CD14-positive monocyte (primary cell): Measurements from ENCODE around the gene ARVCF. TPM values are rescaled to one million over a fixed set of nuclear protein-coding genes. Genes with fewer than 3 reads are reported as not detected.

Experiments
- DNase-seq, 3 donors: peaks; one replicate each; pipeline ENCODE4 v3.0.0-alpha.2; 2011 to 2022
- H2AFZ ChIP-seq: 2 replicates; pipeline ENCODE4 v1.6.0; 2012; ENCODE audit warnings: mild to moderate bottlenecking, low read depth, low read length, inconsistent platforms; ENCODE audit not compliant: insufficient read depth, poor library complexity, severe bottlenecking
- H3K27ac ChIP-seq, 2 donors: 1 replicate in 1 of 2; 2 replicates in 1 of 2; pipeline ENCODE4 v1.5.1; 2012 to 2013; ENCODE audit warnings: low read length in 2 of 2, control low read depth in 1 of 2, inconsistent platforms in 1 of 2, low read depth in 1 of 2, mild to moderate bottlenecking in 1 of 2
- H3K27me3 ChIP-seq, 2 donors: one replicate each; pipeline versions ENCODE4 v1.6.0 to v1.6.1; 2011 to 2013; ENCODE audit warnings: low read length in 2 of 2; ENCODE audit not compliant: control insufficient read depth in 2 of 2, insufficient read depth in 2 of 2
- H3K36me3 ChIP-seq, 2 donors: replicated peaks in 1 of 2; 1 replicate in 1 of 2; 2 replicates in 1 of 2; pipeline versions ENCODE4 v1.5.1 to v1.6.1; 2012 to 2013; ENCODE audit warnings: low read length in 2 of 2, control low read depth in 1 of 2, inconsistent platforms in 1 of 2, mild to moderate bottlenecking in 1 of 2; ENCODE audit not compliant: insufficient read depth in 2 of 2, control insufficient read depth in 1 of 2
- H3K4me1 ChIP-seq, 2 donors: 1 replicate in 1 of 2; 2 replicates in 1 of 2; pipeline versions ENCODE4 v1.5.1 to v1.6.1; 2012 to 2013; ENCODE audit warnings: low read length in 2 of 2, control low read depth in 1 of 2, inconsistent platforms in 1 of 2, mild to moderate bottlenecking in 1 of 2, moderate library complexity in 1 of 2; ENCODE audit not compliant: insufficient read depth in 2 of 2, control insufficient read depth in 1 of 2
- H3K4me2 ChIP-seq: replicated peaks from 2 replicates; pipeline ENCODE3; 2012; ENCODE audit warnings: low read length, moderate library complexity, mild to moderate bottlenecking; ENCODE audit not compliant: poor library complexity, severe bottlenecking; ENCODE audit errors: extremely low read depth
- H3K4me3 ChIP-seq, 3 experiments: fragments of 200-600 bp in 1 of 3; sonication (generic) in 1 of 3; replicated peaks in 1 of 3; 1 replicate in 2 of 3; 2 replicates in 1 of 3; pipeline ENCODE4 v1.5.1; 2011 to 2013; ENCODE audit warnings: low read length in 3 of 3, mild to moderate bottlenecking in 3 of 3, control low read depth in 2 of 3, low read depth in 2 of 3, inconsistent platforms in 1 of 3, moderate library complexity in 1 of 3
- H3K79me2 ChIP-seq: 2 replicates; pipeline ENCODE4 v1.6.0; 2012; ENCODE audit warnings: mild to moderate bottlenecking, control low read depth, inconsistent platforms, low read length, moderate library complexity; ENCODE audit not compliant: insufficient read depth
- H3K9ac ChIP-seq: 2 replicates; pipeline ENCODE4 v1.6.0; 2017; ENCODE audit warnings: low read length, mild to moderate bottlenecking; ENCODE audit not compliant: insufficient read depth, poor library complexity, severe bottlenecking
- H3K9me3 ChIP-seq, 2 donors: replicated peaks in 1 of 2; 1 replicate in 1 of 2; 2 replicates in 1 of 2; pipeline versions ENCODE4 v1.5.1 to v1.6.1; 2012 to 2013; ENCODE audit warnings: low read length in 2 of 2, control low read depth in 1 of 2; ENCODE audit not compliant: control insufficient read depth in 1 of 2, insufficient read depth in 1 of 2
- H4K20me1 ChIP-seq: 2 replicates; pipeline ENCODE4 v1.6.0; 2012; ENCODE audit warnings: mild to moderate bottlenecking, low read length, control low read depth, moderate library complexity; ENCODE audit not compliant: insufficient read depth
- H3K27ac Mint-ChIP-seq, 7 donors: one replicate each; pipeline ENCODE4 v1.8.0; 2020; ENCODE audit warnings: mild to moderate bottlenecking in 7 of 7, mixed read lengths in 7 of 7, moderate library complexity in 6 of 7, inconsistent platforms in 2 of 7
- H3K27me3 Mint-ChIP-seq, 3 donors: one replicate each; pipeline ENCODE4 v1.8.0; 2021 to 2022; ENCODE audit warnings: low read depth in 3 of 3, mild to moderate bottlenecking in 3 of 3, mixed read lengths in 3 of 3, moderate library complexity in 3 of 3, inconsistent platforms in 1 of 3
- H3K36me3 Mint-ChIP-seq, 2 donors: one replicate each; pipeline ENCODE4 v1.8.0; 2020; ENCODE audit warnings: mixed read lengths in 2 of 2, inconsistent platforms in 1 of 2, mild to moderate bottlenecking in 1 of 2
- H3K4me1 Mint-ChIP-seq: one replicate; pipeline ENCODE4 v1.8.0; 2020; ENCODE audit warnings: mild to moderate bottlenecking, mixed read lengths
- H3K4me3 Mint-ChIP-seq, 2 donors: one replicate each; pipeline ENCODE4 v1.8.0; 2020; ENCODE audit warnings: mild to moderate bottlenecking in 2 of 2, mixed read lengths in 2 of 2, moderate library complexity in 1 of 2
- H3K9me3 Mint-ChIP-seq, 7 donors: one replicate each; pipeline ENCODE4 v1.8.0; 2020 to 2022; ENCODE audit warnings: mixed read lengths in 7 of 7, mild to moderate bottlenecking in 6 of 7, moderate library complexity in 6 of 7, inconsistent platforms in 2 of 7
- CTCF ChIP-seq: fragments of 200-600 bp; IDR thresholded peaks from one replicate; pipeline ENCODE4 v1.8.0; 2022; ENCODE audit warnings: antibody characterized with exemption, mild to moderate bottlenecking
- WGBS: methylation state at CpG from one replicate; pipeline ENCODE4 v1.1.5; 2013; ENCODE audit warnings: missing lambda C conversion rate; ENCODE audit not compliant: insufficient coverage; 5-methylcytosine and 5-hydroxymethylcytosine counted together
- intact Hi-C, 2 donors: fragments of 100-400 bp; cut with micrococcal nuclease; formaldehyde crosslinking; loops; one replicate each; pipeline versions ENCODE4 v1.15.0 to v1.15.1; 2023
- polyA plus RNA-seq, 3 donors: library from polyadenylated mRNA; depleted of rRNA in 1 of 3; unstranded in 2 of 3; stranded (reverse) in 1 of 3; fragments of 300-500 nt in 2 of 3; fragments of >200 nt in 1 of 3; fragmentation: Illumina TruSeq in 2 of 3; gene quantifications; 1 replicate in 2 of 3; 2 replicates in 1 of 3; pipeline ENCODE4 v1.2.3, GENCODE V29; 2012 to 2021

ARVCF gene
- polyA plus RNA-seq, 3 donors: 0.31 to 2.6 (median 0.44) TPM

GRCh38 chr22:19990188-19990587, 26.4 kb downstream of the ARVCF start:
- intact Hi-C loops: no loop called here
- Mint-ChIP-seq H3K36me3 (no peaks in the 10 kb centered on the region), H3K4me1 (peaks cover 4% of the 10 kb centered on the region), H3K27ac (no peak overlapping the region), H3K4me3 (no peak overlapping the region), H3K27me3 (peaks cover 2 to 20% (median 7%) of the 10 kb centered on the region in 3 donors), H3K9me3 (peaks cover 0 to 3% (median 0%) of the 10 kb centered on the region in 7 donors)
- Histone ChIP-seq H3K79me2 (no peaks in the 10 kb centered on the region), H3K4me2 (no peak overlapping the region), H4K20me1 (no peaks in the 10 kb centered on the region), H3K4me1 (peaks cover 8 to 11% of the 10 kb centered on the region in 2 donors), H2AFZ (no peak overlapping the region), H3K9ac (no peak overlapping the region), H3K4me3 (no peak overlapping the region), H3K27ac (no peak overlapping the region), H3K27me3 (peaks cover 0 to 5% of the 10 kb centered on the region in 2 donors), H3K9me3 (no peaks in the 10 kb centered on the region), H3K36me3 (no peaks in the 10 kb centered on the region)
- 59% methylated on average over 2 of the region's 2 CpGs for WGBS
- DNase-seq: no peak
- no peak for TF ChIP-seq CTCF

- Mint-ChIP-seq H3K4me1 (peaks cover 4% of the 10 kb centered on the region), H3K4me3 (no peak overlapping the region), H3K27me3 (peaks cover 2 to 16% (median 10%) of the 10 kb centered on the region in 3 donors), H3K27ac (no peak overlapping the region), H3K36me3 (no peaks in the 10 kb centered on the region), H3K9me3 (peaks cover 0 to 3% (median 0%) of the 10 kb centered on the region in 7 donors)
- no CpG with 5 or more reads among the region's 3 CpGs for WGBS
- no peak for DNase-seq
- no peak overlapping the region for H2AFZ ChIP-seq
- H3K4me1 ChIP-seq: peaks cover 8 to 11% of the 10 kb centered on the region in 2 donors
- no peak overlapping the region for H3K9ac ChIP-seq
- no peak overlapping the region for H3K4me2 ChIP-seq
- TF ChIP-seq CTCF: no peak
- peaks cover 0 to 5% of the 10 kb centered on the region in 2 donors for H3K27me3 ChIP-seq
- intact Hi-C loops: loop anchor here in 1 of 2 donors (5.0 kb wide), 1 partner anchor 33 kb away; the partner anchor contains the start of gene TANGO2
- no peak overlapping the region for H3K4me3 ChIP-seq
- no peaks in the 10 kb centered on the region for H3K9me3 ChIP-seq
- H3K79me2 ChIP-seq: no peaks in the 10 kb centered on the region
- H4K20me1 ChIP-seq: no peaks in the 10 kb centered on the region
- H3K36me3 ChIP-seq: no peaks in the 10 kb centered on the region
- H3K27ac ChIP-seq: no peak overlapping the region
Measured at GRCh38 chr22:19989725-19990067, 26.9 kb downstream of the ARVCF start.
